ENCODE measurements around the gene KNOP1. TPM values are rescaled to one million over a fixed set of nuclear protein-coding genes. Genes with fewer than 3 reads are reported as not detected.

KNOP1 gene
- total and polyA plus RNA-seq, 7 experiments from 2014 or later: 6.4 to 20.6 (median 13.4) TPM

DNA sequence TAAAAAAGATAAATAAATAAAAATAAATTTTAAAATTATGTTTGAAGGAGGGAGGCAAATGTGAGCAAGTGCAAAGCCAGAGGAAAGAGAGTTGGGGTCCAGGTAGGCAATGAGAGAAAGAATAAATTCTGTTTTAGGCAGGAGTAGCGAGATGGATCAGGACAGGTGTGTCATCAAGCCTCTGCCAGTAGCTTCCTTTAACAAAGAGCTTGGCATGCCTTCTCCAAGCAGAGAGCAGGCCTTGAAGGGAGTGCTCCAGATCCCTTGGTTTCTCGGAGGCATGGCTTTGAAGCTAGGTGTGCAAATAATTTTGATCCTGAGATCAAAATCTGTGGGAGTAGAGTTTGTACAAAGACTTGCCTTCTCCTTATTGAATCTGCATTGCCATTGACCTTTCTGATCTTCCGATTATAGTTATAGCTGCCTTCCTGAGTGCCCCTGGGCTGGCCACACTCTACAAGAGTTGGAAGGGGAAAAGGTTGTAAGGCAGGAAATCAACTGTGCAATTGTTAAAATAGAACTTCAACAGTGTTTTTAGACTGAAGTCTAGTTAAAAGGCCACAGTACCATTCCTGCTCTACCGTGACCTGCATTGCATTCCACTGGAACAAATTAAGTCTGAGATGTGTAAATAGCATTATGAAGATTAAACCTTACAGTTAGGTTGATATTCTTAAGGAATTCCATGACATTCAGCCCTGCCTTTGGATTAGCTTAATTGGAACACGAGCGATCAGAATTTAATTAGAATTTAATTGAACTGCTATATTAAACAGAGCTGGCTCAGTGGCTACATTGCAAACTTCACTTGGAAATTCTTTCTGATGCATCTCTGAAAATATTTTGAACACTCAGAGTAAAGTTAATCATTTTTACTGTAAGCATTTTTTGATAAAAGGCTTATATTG, 33.7 kb upstream of the KNOP1 start:
- Mint-ChIP-seq H3K36me3 (no peaks in the 10 kb centered on the region), H3K27ac (no peak overlapping the region), H3K27me3 (no peaks in the 10 kb centered on the region), H3K4me1 (peaks cover 0 to 2% (median 0%) of the 10 kb centered on the region in 7 donors), H3K9me3 (no peaks in the 10 kb centered on the region), H3K4me3 (no peak overlapping the region)
- Histone ChIP-seq H3K9me3 (ENCODE audit: control insufficient read depth in 2 of 3, low read length in 3 of 3) (no peaks in the 10 kb centered on the region), H3K4me3 (ENCODE audit: low read length) (no peak overlapping the region), H3K4me1 (ENCODE audit: control insufficient read depth in 2 of 2, insufficient read depth in 2 of 2, low read length in 2 of 2) (no peaks in the 10 kb centered on the region), H3K36me3 (ENCODE audit: control insufficient read depth in 2 of 3, insufficient read depth in 3 of 3, low read length in 3 of 3) (no peaks in the 10 kb centered on the region), H3K27ac (ENCODE audit: low read depth, low read length) (no peak overlapping the region), H3K27me3 (ENCODE audit: control insufficient read depth in 2 of 2, insufficient read depth in 2 of 2, low read length in 2 of 2) (no peaks in the 10 kb centered on the region)
- DNase-seq (no peak), ATAC-seq (no peak)
- intact Hi-C loops (cut with micrococcal nuclease): no loop called here
- ChIA-PET POLR2A (no interaction called here), CTCF (no interaction called here)

DNA sequence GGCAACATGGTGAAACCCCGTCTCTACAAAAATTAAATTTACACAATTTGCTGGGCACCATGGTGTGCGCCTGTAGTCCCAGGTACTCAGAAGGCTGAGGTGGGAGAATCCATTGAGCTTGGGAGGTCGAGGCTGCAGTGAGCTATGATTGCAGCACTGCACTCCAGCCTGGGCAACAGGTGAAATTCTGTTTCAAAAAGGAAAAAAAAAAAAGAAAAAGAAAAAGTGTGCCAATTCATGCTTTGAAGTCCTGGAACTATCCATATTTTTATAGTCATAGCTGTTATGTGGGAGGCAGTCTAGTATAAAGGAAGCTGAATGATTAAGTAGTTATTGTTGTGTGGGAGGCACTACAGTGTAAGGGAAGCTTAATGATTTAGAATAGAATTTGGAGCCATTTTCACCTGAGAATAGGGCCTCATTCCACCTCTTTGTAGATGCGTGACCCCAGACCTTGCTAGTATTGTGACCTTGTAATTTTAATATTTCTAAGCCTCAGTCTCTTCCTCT, 31.6 kb upstream of the KNOP1 start:
- no peak for DNase-seq
- H3K4me1 Mint-ChIP-seq: no peaks in the 10 kb centered on the region
- Histone ChIP-seq H3K4me3 (ENCODE audit: low read length) (no peak overlapping the region), H3K27me3 (ENCODE audit: control insufficient read depth in 2 of 2, insufficient read depth in 2 of 2, low read length in 2 of 2) (no peaks in the 10 kb centered on the region), H3K27ac (ENCODE audit: low read depth, low read length) (no peak overlapping the region), H3K36me3 (ENCODE audit: control insufficient read depth in 2 of 3, insufficient read depth in 3 of 3, low read length in 3 of 3) (no peaks in the 10 kb centered on the region), H3K9me3 (ENCODE audit: control insufficient read depth in 2 of 3, low read length in 3 of 3) (no peaks in the 10 kb centered on the region), H3K4me1 (ENCODE audit: control insufficient read depth in 2 of 2, insufficient read depth in 2 of 2, low read length in 2 of 2) (no peaks in the 10 kb centered on the region)
- CTCF ChIA-PET: interaction anchor here (0.6 kb wide), 1 partner anchor 61 kb away, joined by 3 read pairs; no protein-coding TSS in a partner anchor
- no peaks in the 10 kb centered on the region for H3K36me3 Mint-ChIP-seq
- H3K27me3 Mint-ChIP-seq: no peaks in the 10 kb centered on the region
- no peak overlapping the region for H3K27ac Mint-ChIP-seq
- ATAC-seq: no peak
- no peaks in the 10 kb centered on the region for H3K9me3 Mint-ChIP-seq
- POLR2A ChIA-PET: no interaction called here
- H3K4me3 Mint-ChIP-seq: no peak overlapping the region
- intact Hi-C loops (cut with micrococcal nuclease): no loop called here

DNA sequence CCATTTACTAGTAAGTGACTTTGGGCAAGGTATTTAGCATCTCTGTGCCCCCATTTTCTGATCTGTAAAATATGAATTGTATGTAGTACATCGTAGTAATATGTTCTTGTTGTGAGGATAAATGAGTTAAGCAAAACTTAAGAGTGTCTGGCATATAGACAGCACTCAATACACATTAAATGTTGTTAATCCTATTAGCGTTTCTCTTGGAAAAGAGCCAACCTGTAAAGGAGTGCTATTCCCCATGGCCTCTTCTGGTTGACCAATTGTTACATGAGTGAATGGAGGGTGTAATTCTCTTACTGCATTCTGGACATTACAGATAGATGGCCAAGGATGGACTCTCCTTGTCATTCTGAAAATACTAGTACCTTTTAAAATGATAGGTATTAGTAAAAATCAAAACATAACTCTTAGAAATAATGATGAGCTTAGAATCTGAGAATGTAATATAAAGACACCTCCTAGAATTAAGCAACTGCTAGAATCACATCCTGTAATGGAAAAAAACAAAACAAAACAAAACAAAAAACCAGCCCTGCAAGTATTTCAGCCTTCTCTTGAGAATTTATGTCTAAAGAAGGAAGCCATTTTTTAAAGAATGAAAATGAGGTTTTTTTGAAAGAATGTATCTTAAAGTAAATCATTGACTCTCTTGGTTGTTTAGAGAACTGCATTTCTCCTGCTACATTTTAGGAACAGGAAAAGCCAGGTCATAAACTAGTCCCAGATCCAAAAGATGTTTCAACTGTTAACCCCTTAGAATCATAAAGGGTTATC, 30.6 kb upstream of the KNOP1 start:
- no peaks in the 10 kb centered on the region for H3K27me3 ChIP-seq (ENCODE audit: control insufficient read depth in 2 of 2, insufficient read depth in 2 of 2, low read length in 2 of 2)
- intact Hi-C loops (cut with micrococcal nuclease): no loop called here
- no peak overlapping the region for H3K4me3 ChIP-seq (ENCODE audit: low read length)
- ATAC-seq (no peak), DNase-seq (no peak)
- no peak overlapping the region for H3K27ac ChIP-seq (ENCODE audit: low read depth, low read length)
- no peaks in the 10 kb centered on the region for H3K36me3 ChIP-seq (ENCODE audit: control insufficient read depth in 2 of 3, insufficient read depth in 3 of 3, low read length in 3 of 3)
- ChIA-PET POLR2A (no interaction called here), CTCF (no interaction called here)
- no peaks in the 10 kb centered on the region for H3K4me1 ChIP-seq (ENCODE audit: control insufficient read depth in 2 of 2, insufficient read depth in 2 of 2, low read length in 2 of 2)
- Mint-ChIP-seq H3K36me3 (no peaks in the 10 kb centered on the region), H3K9me3 (no peaks in the 10 kb centered on the region), H3K4me3 (no peak overlapping the region), H3K4me1 (no peaks in the 10 kb centered on the region), H3K27me3 (no peaks in the 10 kb centered on the region), H3K27ac (no peak overlapping the region)
- no peaks in the 10 kb centered on the region for H3K9me3 ChIP-seq (ENCODE audit: control insufficient read depth in 2 of 3, low read length in 3 of 3)

DNA sequence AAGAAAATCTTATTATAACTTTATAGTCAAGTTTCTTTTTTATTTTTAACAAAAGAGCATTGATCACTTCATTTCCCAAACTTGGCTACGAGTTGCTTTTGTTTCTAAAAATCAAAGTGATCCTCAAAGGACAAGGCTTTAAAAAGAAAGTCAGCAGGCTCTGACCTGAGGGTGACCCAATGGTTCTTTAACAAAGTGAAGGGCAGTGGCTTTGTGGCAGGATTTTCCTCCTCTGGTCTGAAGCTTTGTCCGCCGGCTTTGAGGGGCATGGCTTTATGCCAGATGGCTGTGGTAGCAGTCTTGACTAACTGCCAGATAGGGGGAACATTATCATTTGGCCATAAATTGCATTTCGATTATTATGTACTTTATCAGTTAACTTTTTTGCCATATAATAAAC, 28.5 kb upstream of the KNOP1 start:
- no peaks in the 10 kb centered on the region for H3K27me3 Mint-ChIP-seq
- H3K4me1 Mint-ChIP-seq: no peaks in the 10 kb centered on the region
- CTCF ChIA-PET: no interaction called here
- Histone ChIP-seq H3K4me1 (ENCODE audit: control insufficient read depth in 2 of 2, insufficient read depth in 2 of 2, low read length in 2 of 2) (no peaks in the 10 kb centered on the region), H3K36me3 (ENCODE audit: control insufficient read depth in 2 of 3, insufficient read depth in 3 of 3, low read length in 3 of 3) (no peaks in the 10 kb centered on the region), H3K4me3 (ENCODE audit: low read length) (no peak overlapping the region), H3K27me3 (ENCODE audit: control insufficient read depth in 2 of 2, insufficient read depth in 2 of 2, low read length in 2 of 2) (no peaks in the 10 kb centered on the region), H3K27ac (ENCODE audit: low read depth, low read length) (no peak overlapping the region), H3K9me3 (ENCODE audit: control insufficient read depth in 2 of 3, low read length in 3 of 3) (no peaks in the 10 kb centered on the region)
- no peaks in the 10 kb centered on the region for H3K36me3 Mint-ChIP-seq
- no peaks in the 10 kb centered on the region for H3K9me3 Mint-ChIP-seq
- ATAC-seq (no peak), DNase-seq (no peak)
- H3K4me3 Mint-ChIP-seq: no peak overlapping the region
- no peak overlapping the region for H3K27ac Mint-ChIP-seq
- POLR2A ChIA-PET: no interaction called here
- intact Hi-C loops (cut with micrococcal nuclease): no loop called here

DNA sequence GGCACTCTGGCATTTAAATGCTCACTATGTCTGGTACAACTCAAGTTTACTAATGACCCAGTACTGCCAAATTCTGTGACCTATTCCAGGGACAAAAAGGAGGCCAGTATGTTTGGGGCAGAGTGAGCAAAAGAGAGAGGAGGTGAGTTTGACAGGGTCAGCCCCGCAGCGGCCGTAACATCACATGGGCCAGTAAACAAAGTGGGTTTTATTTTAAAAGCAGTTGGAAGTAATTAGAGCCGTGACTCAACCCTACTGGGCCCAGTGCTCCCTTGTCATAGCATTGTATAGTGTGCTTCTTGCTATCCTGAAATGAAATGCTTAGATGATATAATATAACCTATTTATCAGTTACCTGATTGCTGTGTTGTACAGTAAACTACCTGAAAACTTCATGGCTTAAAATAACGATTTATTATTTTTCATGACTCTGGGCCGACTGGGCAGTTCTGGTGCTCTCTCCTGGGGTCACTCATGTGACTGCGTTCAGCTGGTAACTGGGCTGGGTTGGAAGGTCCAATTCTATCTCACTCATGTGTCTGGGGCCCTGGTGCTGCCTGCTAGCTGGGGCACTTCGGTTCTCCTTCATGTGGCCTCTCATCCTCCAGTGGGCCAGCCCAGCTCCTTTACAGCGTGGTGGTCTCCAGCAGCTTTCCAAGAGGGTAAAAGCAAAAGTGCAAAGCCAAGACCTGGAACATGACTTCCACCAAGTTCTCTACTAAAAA, 27.4 kb upstream of the KNOP1 start:
- Mint-ChIP-seq H3K36me3 (no peaks in the 10 kb centered on the region), H3K4me3 (no peak overlapping the region), H3K27ac (no peak overlapping the region), H3K9me3 (no peaks in the 10 kb centered on the region), H3K4me1 (no peaks in the 10 kb centered on the region), H3K27me3 (no peaks in the 10 kb centered on the region)
- POLR2A ChIA-PET: no interaction called here
- H3K27me3 ChIP-seq (ENCODE audit: control insufficient read depth in 2 of 2, insufficient read depth in 2 of 2, low read length in 2 of 2): no peaks in the 10 kb centered on the region
- no peak overlapping the region for H3K27ac ChIP-seq (ENCODE audit: low read depth, low read length)
- no peaks in the 10 kb centered on the region for H3K36me3 ChIP-seq (ENCODE audit: control insufficient read depth in 2 of 3, insufficient read depth in 3 of 3, low read length in 3 of 3)
- CTCF ChIA-PET: no interaction called here
- ATAC-seq: no peak
- DNase-seq: no peak
- intact Hi-C loops (cut with micrococcal nuclease): no loop called here
- H3K9me3 ChIP-seq (ENCODE audit: control insufficient read depth in 2 of 3, low read length in 3 of 3): no peaks in the 10 kb centered on the region
- no peak overlapping the region for H3K4me3 ChIP-seq (ENCODE audit: low read length)
- H3K4me1 ChIP-seq (ENCODE audit: control insufficient read depth in 2 of 2, insufficient read depth in 2 of 2, low read length in 2 of 2): no peaks in the 10 kb centered on the region

DNA sequence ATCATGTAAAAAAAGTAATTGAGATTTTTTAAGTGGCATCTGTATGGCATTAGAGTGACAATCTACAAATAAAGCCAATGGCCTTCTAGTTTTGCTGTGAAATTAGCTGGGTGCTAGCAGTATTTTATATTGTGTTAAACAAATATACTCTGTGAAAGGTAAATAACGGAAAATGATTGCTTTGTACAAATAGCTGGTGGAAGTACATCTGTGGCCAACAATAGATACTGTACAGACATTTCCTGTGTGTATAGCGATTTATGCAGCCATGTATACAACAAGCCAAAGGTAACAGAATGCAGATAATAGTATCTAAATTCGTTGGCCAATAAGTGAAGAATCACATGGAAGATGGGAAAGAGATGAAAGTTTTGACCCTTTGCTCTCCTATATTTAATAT, 26.6 kb upstream of the KNOP1 start:
- Mint-ChIP-seq H3K4me1 (no peaks in the 10 kb centered on the region), H3K4me3 (no peak overlapping the region), H3K27me3 (no peaks in the 10 kb centered on the region), H3K9me3 (no peaks in the 10 kb centered on the region), H3K27ac (no peak overlapping the region), H3K36me3 (peaks cover 0 to 8% (median 0%) of the 10 kb centered on the region in 5 donors)
- H3K27me3 ChIP-seq (ENCODE audit: control insufficient read depth in 2 of 2, insufficient read depth in 2 of 2, low read length in 2 of 2): no peaks in the 10 kb centered on the region
- CTCF ChIA-PET: no interaction called here
- H3K27ac ChIP-seq (ENCODE audit: low read depth, low read length): no peak overlapping the region
- H3K9me3 ChIP-seq (ENCODE audit: control insufficient read depth in 2 of 3, low read length in 3 of 3): no peaks in the 10 kb centered on the region
- H3K4me3 ChIP-seq (ENCODE audit: low read length): no peak overlapping the region
- ATAC-seq (no peak), DNase-seq (no peak)
- H3K36me3 ChIP-seq (ENCODE audit: control insufficient read depth in 2 of 3, insufficient read depth in 3 of 3, low read length in 3 of 3): no peaks in the 10 kb centered on the region
- no peaks in the 10 kb centered on the region for H3K4me1 ChIP-seq (ENCODE audit: control insufficient read depth in 2 of 2, insufficient read depth in 2 of 2, low read length in 2 of 2)
- POLR2A ChIA-PET: no interaction called here
- intact Hi-C loops (cut with micrococcal nuclease): no loop called here

All from naive thymus-derived CD4-positive, alpha-beta T cell (primary cell).